Central memory CD8-positive, alpha-beta T cell (primary cell): ENCODE results near the gene SNN.
A peak's percentile ranks its signal among the peaks of the same experiment; 100 is the strongest.

Experiments
- ATAC-seq: fragments of 150-1000 bp; cut with Tn5 transposase; replicated peaks from 2 replicates; pipeline ENCODE4 v1.10.0; 2022; ENCODE audit warnings: mild to moderate bottlenecking, moderate FRiP score, moderate number of reproducible peaks; ENCODE audit not compliant: poor library complexity, severe bottlenecking; ENCODE audit errors: extremely low read depth
- DNase-seq, 2 donors: peaks; one replicate each; pipeline ENCODE4 v3.0.0; 2021; ENCODE audit warnings: low spot score in 2 of 2
- H3K27ac Mint-ChIP-seq: one replicate; pipeline ENCODE4 v1.8.0; 2022; ENCODE audit warnings: low read depth, mild to moderate bottlenecking, moderate library complexity, mixed read lengths
- H3K27me3 Mint-ChIP-seq: one replicate; pipeline ENCODE4 v1.8.0; 2022; ENCODE audit warnings: mixed read lengths
- H3K36me3 Mint-ChIP-seq: one replicate; pipeline ENCODE4 v1.8.0; 2022; ENCODE audit warnings: mild to moderate bottlenecking, moderate library complexity, mixed read lengths; ENCODE audit not compliant: insufficient read depth
- H3K4me1 Mint-ChIP-seq: one replicate; pipeline ENCODE4 v1.8.0; 2022; ENCODE audit warnings: mixed read lengths
- H3K4me3 Mint-ChIP-seq: one replicate; pipeline ENCODE4 v1.8.0; 2022; ENCODE audit warnings: mild to moderate bottlenecking, moderate library complexity, mixed read lengths
- H3K9me3 Mint-ChIP-seq: one replicate; pipeline ENCODE4 v1.8.0; 2022; ENCODE audit warnings: mixed read lengths

The SNN gene

DNA sequence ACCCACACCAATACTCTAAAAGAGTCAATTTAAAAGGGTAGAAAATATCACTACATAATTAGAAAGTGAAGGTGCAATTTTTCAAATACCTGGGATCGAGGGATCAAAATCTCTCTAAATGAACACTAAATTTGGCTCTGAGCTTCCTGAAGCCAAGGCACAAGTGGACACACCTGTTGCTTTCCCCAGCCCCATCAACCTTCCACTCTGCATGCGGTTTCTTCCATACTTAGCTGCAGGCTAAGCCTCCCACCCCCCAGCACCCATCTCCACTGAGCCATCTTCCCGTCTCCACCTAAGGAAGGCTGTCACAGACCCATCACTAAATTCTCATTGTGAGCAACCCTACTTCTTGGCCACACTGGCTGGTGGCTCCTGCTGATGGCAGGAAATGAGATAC is 43.9 kb downstream of the SNN start:
- DNase-seq (no peak), ATAC-seq (no peak)
- peaks cover 16% of the 10 kb centered on the region for H3K4me1 Mint-ChIP-seq
- peaks cover 36% of the 10 kb centered on the region for H3K36me3 Mint-ChIP-seq
- H3K27me3 Mint-ChIP-seq, result no peaks in the 10 kb centered on the region
- H3K27ac Mint-ChIP-seq, result no peak overlapping the region
- no peaks in the 10 kb centered on the region for H3K9me3 Mint-ChIP-seq
- no peak overlapping the region for H3K4me3 Mint-ChIP-seq

DNA sequence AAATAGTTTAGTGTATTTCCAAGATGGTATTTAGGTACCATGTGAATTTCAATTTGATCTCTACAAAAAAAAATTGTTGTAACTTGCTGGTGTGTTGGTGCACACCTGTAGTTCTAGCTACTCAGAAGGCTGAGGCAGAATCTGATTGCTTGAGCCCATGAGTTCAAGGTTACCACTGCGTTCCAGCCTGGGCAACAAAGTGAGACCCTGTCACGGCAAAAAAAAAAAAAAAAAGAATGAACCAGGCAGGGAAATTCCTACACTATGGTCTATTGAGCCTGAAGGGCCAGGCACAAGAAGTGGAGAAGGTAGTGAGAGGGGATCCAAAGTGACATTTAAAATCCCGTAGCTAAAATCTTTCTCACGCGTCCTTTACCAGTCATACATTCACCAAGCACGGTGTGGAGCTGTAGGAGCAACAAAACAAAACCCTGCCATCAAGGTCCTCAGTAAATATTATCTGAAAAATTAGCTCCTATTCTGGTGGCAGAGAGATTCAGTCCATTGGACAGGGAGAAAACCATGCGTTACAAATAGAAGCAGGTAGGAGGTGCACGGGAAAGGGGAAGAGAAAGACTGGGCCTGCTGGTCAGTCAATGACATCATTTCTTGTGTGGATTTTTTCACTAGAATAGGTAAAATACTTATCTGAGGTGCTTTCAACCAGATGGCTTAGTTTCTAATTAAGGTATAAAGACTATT is 47.1 kb downstream of the SNN start:
- Mint-ChIP-seq H3K36me3 (peaks cover 38% of the 10 kb centered on the region), H3K4me3 (no peak overlapping the region), H3K4me1 (peaks cover 22% of the 10 kb centered on the region), H3K27ac (no peak overlapping the region), H3K27me3 (no peaks in the 10 kb centered on the region), H3K9me3 (no peaks in the 10 kb centered on the region)
- DNase-seq (no peak), ATAC-seq (no peak)

DNA sequence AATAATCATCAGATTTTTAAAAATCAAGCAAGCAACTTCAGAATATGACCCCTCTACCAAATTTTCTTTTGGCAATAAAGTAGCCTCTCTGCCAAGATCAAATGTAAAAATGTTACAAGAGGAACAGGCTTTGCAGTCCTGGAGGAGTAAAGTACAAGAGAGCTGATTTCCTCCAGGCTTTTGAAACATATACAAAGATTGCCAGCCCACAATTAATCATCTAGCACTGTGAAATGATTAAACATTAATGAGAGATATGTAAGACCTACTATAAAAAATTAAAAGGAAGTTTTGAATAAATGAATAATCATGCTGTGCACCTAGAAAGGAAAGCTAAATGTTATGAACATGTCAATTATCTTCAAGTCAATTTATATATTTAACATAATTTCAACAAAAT is 48.1 kb downstream of the SNN start:
- Mint-ChIP-seq H3K9me3 (no peaks in the 10 kb centered on the region), H3K4me1 (peaks cover 22% of the 10 kb centered on the region), H3K36me3 (peaks cover 45% of the 10 kb centered on the region), H3K4me3 (no peak overlapping the region), H3K27ac (no peak overlapping the region), H3K27me3 (no peaks in the 10 kb centered on the region)
- DNase-seq (no peak), ATAC-seq (no peak)

DNA sequence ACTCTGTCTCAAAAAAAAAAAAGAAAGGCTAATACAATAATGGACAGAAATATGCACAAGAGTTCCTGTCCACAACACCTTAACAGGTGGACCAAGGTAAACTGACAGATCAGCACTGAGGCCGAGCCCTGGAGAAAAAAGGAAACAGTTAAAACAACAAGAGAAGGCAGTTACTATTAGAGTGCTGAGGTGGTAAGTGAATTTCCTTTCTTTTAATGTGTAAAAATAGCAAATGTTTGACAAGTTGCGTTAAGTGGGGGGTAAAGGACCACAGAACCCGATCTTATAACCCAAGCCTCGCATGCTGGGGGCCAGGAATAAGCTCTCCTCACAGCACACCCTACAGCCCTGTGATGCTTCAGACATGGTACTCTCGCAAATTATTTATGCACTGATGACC is 49.6 kb downstream of the SNN start:
- no peak for ATAC-seq
- no peak for DNase-seq
- Mint-ChIP-seq H3K4me3 (no peak overlapping the region), H3K27ac (peak overlapping the region; percentile 20), H3K36me3 (peaks cover 51% of the 10 kb centered on the region), H3K9me3 (no peaks in the 10 kb centered on the region), H3K4me1 (peaks cover 17% of the 10 kb centered on the region), H3K27me3 (no peaks in the 10 kb centered on the region)

DNA sequence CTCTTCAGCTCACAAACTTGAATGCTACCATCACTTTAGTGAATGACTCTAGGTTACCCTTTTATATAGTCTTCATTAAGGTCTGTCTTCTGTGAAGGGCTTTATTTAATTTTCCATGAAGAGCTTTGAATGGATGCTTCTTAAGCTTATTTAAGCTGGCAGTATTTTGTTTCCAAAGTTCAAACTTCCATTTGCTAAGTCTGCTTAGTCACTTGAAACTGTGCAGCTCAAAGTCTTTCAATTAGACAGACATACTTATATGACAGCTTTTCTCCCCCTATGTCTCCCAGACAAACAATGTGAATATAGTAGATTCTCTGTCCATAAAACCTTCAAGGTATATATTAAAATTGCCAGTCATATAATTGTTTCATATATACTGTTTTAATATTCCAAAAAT is 50.9 kb downstream of the SNN start:
- no peaks in the 10 kb centered on the region for H3K27me3 Mint-ChIP-seq
- peaks cover 58% of the 10 kb centered on the region for H3K36me3 Mint-ChIP-seq
- peaks cover 23% of the 10 kb centered on the region for H3K4me1 Mint-ChIP-seq
- ATAC-seq (no peak), DNase-seq (no peak)
- no peaks in the 10 kb centered on the region for H3K9me3 Mint-ChIP-seq
- H3K4me3 Mint-ChIP-seq, result no peak overlapping the region
- no peak overlapping the region for H3K27ac Mint-ChIP-seq

DNA sequence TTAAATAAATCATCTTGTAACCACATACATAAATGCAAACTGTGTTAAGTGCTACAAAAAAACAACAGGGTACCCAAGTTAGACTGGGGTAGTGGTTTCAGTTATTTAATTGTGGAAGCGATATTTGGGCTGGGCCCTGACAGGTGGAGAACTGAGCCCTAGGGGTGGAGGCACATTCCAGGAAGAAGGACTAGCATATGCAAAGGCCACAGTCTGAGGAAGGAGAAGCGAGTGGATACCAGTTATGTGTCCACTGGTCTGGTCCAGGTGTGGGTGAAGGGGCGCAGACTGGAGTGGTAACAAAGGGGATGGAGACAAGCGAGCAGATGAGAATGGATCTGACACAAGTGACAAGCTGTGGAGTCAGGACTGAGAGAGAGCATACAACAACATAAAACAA is 51.5 kb downstream of the SNN start:
- no peaks in the 10 kb centered on the region for H3K27me3 Mint-ChIP-seq
- peaks cover 61% of the 10 kb centered on the region for H3K36me3 Mint-ChIP-seq
- H3K4me1 Mint-ChIP-seq, result peaks cover 19% of the 10 kb centered on the region
- DNase-seq, result no peak
- H3K4me3 Mint-ChIP-seq, result no peak overlapping the region
- H3K9me3 Mint-ChIP-seq, result no peaks in the 10 kb centered on the region
- no peak for ATAC-seq
- H3K27ac Mint-ChIP-seq, result no peak overlapping the region

DNA sequence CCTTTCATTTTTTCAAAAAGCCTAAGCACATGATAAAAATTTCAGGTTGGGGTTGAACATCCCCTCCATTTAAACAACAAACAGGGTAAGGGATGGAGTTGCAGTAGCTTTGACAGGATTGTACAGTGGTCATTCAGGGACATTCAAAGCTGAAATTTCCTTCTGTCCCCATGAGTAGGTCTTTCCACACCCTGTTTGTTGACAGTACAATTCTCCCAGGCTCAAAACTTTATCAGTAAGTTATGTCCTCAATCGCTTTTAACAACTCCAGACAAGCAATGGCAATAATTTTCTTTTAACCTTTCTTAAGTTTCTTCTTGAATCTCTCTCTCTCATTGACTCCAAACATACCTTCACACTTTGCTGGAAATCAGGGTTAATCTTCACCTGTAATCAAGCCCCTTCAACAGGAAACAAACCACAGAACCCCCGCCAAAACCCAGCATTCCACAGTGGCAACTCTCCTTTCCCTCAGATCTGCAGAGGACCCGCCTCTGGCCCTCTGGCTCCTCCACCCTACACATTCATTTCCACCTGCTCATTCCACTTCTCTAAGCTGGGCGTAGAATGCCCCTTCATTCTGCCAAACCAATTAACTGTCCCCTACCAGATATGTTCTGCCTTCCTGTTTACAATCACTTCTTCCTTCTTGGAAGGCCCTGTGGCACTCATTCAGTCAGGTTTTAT is 53.7 kb downstream of the SNN start:
- Mint-ChIP-seq H3K27ac (peak overlapping the region; percentile 32), H3K27me3 (no peaks in the 10 kb centered on the region), H3K4me1 (peaks cover 14% of the 10 kb centered on the region), H3K9me3 (no peaks in the 10 kb centered on the region), H3K4me3 (no peak overlapping the region), H3K36me3 (peaks cover 67% of the 10 kb centered on the region)
- DNase-seq (no peak), ATAC-seq (no peak)

DNA sequence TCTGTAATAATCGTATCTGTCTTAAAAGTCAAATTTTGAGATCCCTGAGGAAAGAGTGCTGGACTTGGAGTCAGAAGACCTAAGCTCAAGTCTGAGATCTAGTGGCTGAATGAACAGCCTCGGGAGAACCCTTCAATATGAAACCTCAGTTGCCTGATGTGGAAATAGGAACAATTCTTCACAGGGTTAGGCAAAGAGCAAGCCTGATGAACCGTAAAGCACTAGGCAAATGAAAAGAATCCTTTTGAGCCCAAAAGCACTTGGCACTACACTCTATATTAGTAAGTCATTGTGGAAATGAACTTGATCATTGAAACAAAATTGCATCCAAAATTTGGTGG is 54.2 kb downstream of the SNN start:
- Mint-ChIP-seq H3K36me3 (peaks cover 68% of the 10 kb centered on the region), H3K4me3 (no peak overlapping the region), H3K27me3 (no peaks in the 10 kb centered on the region), H3K4me1 (peaks cover 13% of the 10 kb centered on the region), H3K27ac (peak overlapping the region; percentile 32), H3K9me3 (no peaks in the 10 kb centered on the region)
- no peak for ATAC-seq
- no peak for DNase-seq

DNA sequence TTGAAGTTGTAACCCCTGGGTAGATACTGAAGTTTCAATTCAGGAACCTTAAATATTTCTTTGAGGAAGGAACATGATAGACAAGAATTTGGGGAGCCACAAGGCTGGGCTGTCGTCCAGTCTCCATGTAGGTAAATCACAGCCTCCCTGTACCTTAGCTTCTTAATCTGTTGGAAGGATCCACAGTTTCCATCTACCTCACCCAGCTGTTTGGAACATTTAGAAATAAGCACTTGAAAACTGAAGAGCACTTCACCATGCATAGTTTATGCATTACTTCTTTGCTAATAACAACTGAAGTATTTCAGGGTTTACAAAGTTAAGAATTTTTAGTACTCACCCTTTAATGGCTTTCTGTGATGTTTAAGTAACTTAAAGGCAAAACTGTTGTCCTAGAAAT is 57.2 kb downstream of the SNN start:
- H3K4me1 Mint-ChIP-seq, result peaks cover 27% of the 10 kb centered on the region
- H3K27ac Mint-ChIP-seq, result no peak overlapping the region
- H3K36me3 Mint-ChIP-seq, result peaks cover 74% of the 10 kb centered on the region
- H3K9me3 Mint-ChIP-seq, result no peaks in the 10 kb centered on the region
- no peak for ATAC-seq
- H3K4me3 Mint-ChIP-seq, result no peak overlapping the region
- no peak for DNase-seq
- H3K27me3 Mint-ChIP-seq, result no peaks in the 10 kb centered on the region

DNA sequence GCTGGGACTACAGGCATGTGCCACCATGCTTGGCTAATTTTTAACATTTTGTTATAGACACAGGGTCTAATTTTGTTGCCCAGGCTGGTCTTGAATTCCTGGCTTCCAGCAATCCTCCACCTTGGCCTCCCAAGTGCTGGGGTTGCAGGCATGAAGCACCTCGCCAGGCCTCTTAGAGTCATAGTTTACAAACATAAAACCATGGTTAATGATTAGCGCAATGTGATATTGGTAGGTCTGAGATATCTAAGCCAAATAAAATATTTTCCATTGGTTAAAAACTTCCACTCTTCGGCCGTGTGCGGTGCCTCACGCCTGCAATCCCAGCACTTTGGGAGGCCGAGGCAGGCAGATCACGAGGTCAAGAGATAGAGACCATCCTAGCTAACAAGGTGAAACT is 57.8 kb downstream of the SNN start:
- Mint-ChIP-seq H3K9me3 (no peaks in the 10 kb centered on the region), H3K4me1 (peaks cover 29% of the 10 kb centered on the region), H3K4me3 (no peak overlapping the region), H3K36me3 (peaks cover 71% of the 10 kb centered on the region), H3K27me3 (no peaks in the 10 kb centered on the region), H3K27ac (no peak overlapping the region)
- ATAC-seq (no peak), DNase-seq (no peak)

DNA sequence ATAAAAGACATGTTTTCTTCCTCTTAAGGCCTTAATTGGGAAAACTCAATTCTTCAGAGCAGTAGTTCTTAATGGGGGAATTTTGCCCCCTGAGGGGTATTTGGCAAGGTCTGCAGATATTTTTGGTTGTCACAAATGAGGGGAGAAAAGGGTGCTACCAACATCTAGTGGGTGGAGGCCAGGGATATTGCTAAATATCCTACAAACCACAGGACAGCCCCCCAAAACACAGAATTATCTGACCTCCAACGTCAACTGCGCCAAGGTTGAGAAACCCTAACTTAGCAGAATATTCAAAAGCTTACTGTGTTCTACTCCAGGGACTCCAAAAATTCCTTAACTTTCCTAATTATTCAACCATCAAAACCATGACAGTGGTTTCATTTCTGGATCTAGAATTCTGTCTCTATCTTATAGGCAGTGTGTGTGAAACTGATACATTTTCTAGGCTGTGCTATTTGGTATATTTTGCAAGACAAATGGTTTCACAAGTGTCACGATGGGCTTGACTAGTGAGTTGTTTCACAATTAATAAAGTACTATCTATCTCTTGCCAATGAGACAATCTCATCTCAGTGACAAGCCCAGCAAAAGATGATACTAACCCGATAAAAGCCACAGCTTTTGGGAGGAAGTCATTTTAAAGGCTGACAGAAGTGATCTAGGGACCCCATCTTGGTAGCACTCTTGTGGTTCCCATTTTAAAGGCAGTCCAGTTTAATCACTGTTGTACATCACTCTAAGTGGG is 59.7 kb downstream of the SNN start:
- no peak overlapping the region for H3K4me3 Mint-ChIP-seq
- peak overlapping the region; percentile 16 for H3K27ac Mint-ChIP-seq
- DNase-seq, result no peak
- H3K27me3 Mint-ChIP-seq, result no peaks in the 10 kb centered on the region
- peaks cover 35% of the 10 kb centered on the region for H3K4me1 Mint-ChIP-seq
- peak; percentile 19 for ATAC-seq
- no peaks in the 10 kb centered on the region for H3K9me3 Mint-ChIP-seq
- peaks cover 74% of the 10 kb centered on the region for H3K36me3 Mint-ChIP-seq
